Measurements from ENCODE around the gene C3AR1.

DNA sequence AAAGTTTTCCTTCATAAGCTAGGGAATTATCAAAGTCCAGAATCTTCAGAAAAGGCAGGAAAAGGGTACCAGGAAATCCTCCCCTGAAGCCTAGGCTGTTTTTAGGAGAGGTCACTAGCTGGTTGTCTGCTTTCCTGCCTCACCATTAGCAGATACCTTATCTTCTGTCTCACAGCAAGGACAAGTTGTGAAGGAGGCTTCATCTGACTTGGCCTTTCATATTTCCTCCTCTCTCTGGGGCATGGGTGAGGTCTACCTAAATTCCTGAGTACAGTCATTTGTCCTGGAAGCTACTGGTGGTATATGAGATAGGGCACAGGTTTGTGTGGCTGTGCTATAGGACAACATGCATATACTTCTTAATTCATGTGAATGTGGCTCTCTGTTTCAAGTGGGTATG, 31.4 kb downstream of the C3AR1 start:
- TF ChIP-seq, protein P1, sequence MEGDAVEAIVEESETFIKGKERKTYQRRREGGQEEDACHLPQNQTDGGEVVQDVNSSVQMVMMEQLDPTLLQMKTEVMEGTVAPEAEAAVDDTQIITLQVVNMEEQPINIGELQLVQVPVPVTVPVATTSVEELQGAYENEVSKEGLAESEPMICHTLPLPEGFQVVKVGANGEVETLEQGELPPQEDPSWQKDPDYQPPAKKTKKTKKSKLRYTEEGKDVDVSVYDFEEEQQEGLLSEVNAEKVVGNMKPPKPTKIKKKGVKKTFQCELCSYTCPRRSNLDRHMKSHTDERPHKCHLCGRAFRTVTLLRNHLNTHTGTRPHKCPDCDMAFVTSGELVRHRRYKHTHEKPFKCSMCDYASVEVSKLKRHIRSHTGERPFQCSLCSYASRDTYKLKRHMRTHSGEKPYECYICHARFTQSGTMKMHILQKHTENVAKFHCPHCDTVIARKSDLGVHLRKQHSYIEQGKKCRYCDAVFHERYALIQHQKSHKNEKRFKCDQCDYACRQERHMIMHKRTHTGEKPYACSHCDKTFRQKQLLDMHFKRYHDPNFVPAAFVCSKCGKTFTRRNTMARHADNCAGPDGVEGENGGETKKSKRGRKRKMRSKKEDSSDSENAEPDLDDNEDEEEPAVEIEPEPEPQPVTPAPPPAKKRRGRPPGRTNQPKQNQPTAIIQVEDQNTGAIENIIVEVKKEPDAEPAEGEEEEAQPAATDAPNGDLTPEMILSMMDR (IDR thresholded peaks at IDR 0.05): no peak
- TF ChIP-seq POLR2A (IDR thresholded peaks at IDR 0.05): no peak
